Lung (tissue), 12 donors: ENCODE measurements around the gene LRRC37A3. TPM values are rescaled to one million over a fixed set of nuclear protein-coding genes. Genes with fewer than 3 reads are reported as not detected.
"Not testable (repeated sequence)": the region's sequence is repeated elsewhere in the genome, so short reads cannot be mapped to it uniquely, and the experiment has no call there.

Source experiments
- ATAC-seq: fragments of 200-7000 bp; cut with Tn5 transposase; one replicate; pipeline ENCODE4 v1.9.1; 2020; ENCODE audit warnings: moderate number of reproducible peaks; ENCODE audit not compliant: insufficient read depth, low FRiP score
- DNase-seq, 3 donors: peaks; one replicate each; pipeline ENCODE4 v3.0.0-alpha.2; 2013 to 2017
- H3K27ac ChIP-seq, 2 donors: one replicate each; pipeline ENCODE4 v1.5.1; 2013; ENCODE audit warnings: mild to moderate bottlenecking in 2 of 2, moderate library complexity in 2 of 2, control low read depth in 1 of 2, inconsistent platforms in 1 of 2, low read depth in 1 of 2, low read length in 1 of 2
- H3K27me3 ChIP-seq, 3 donors: one replicate each; pipeline ENCODE4 v1.5.1; 2013; ENCODE audit warnings: low read length in 2 of 3; ENCODE audit not compliant: control insufficient read depth in 3 of 3, insufficient read depth in 3 of 3
- H3K36me3 ChIP-seq, 4 donors: one replicate each; pipeline ENCODE4 v1.5.1; 2013; ENCODE audit warnings: low read length in 4 of 4, mild to moderate bottlenecking in 1 of 4, moderate library complexity in 1 of 4; ENCODE audit not compliant: control insufficient read depth in 4 of 4, insufficient read depth in 4 of 4
- H3K4me1 ChIP-seq, 5 donors: one replicate each; pipeline ENCODE4 v1.5.1; 2013; ENCODE audit warnings: low read length in 5 of 5, mild to moderate bottlenecking in 2 of 5, moderate library complexity in 1 of 5; ENCODE audit not compliant: control insufficient read depth in 5 of 5, insufficient read depth in 5 of 5
- H3K4me3 ChIP-seq: one replicate; pipeline ENCODE4 v1.5.1; 2013; ENCODE audit warnings: mild to moderate bottlenecking, control low read depth, moderate library complexity
- H3K9ac ChIP-seq, 2 donors: one replicate each; pipeline ENCODE4 v1.5.1; 2013; ENCODE audit warnings: low read length in 2 of 2, control low read depth in 1 of 2; ENCODE audit not compliant: insufficient read depth in 1 of 2
- H3K9me3 ChIP-seq, 4 donors: one replicate each; pipeline ENCODE4 v1.5.1; 2013; ENCODE audit warnings: low read length in 3 of 4, mild to moderate bottlenecking in 1 of 4, moderate library complexity in 1 of 4; ENCODE audit not compliant: control insufficient read depth in 4 of 4, insufficient read depth in 3 of 4
- WGBS, 2 donors: extraction: QIAGEN DNeasy Blood & Tissue Kit; methylation state at CpG; one replicate each; pipeline ENCODE4 v1.1.7; 2013; 5-methylcytosine and 5-hydroxymethylcytosine counted together
- polyA plus RNA-seq, 2 donors: library from polyadenylated mRNA; stranded (reverse); fragments of 200-250 nt; gene quantifications; one replicate each; pipeline ENCODE4 v1.2.1, GENCODE V29; 2013
- total RNA-seq, 2 donors: library from RNA; depleted of rRNA in 1 of 2; stranded (reverse); fragments of >200 nt in 1 of 2; gene quantifications; one replicate each; pipeline ENCODE4 v1.2.1, GENCODE V29; 2014 to 2021
- TF ChIP-seq, protein P1 (sequence below): IDR thresholded peaks from 2 replicates; pipeline ENCODE4 v1.5.1; 2012; ENCODE audit warnings: mild to moderate bottlenecking; ENCODE audit errors: control extremely low read depth, extremely low read depth
- donor health status: control.
- donor health status: control.
- donor health status: Bipolar disorder and iron deficiency.
- donor health status: healthy.
- donor health status: DM: yes; HTN: yes; CAD: no.

Gene LRRC37A3
- total and polyA plus RNA-seq, 4 donors = 1.1 to 19.7 (median 7.7) TPM

DNA sequence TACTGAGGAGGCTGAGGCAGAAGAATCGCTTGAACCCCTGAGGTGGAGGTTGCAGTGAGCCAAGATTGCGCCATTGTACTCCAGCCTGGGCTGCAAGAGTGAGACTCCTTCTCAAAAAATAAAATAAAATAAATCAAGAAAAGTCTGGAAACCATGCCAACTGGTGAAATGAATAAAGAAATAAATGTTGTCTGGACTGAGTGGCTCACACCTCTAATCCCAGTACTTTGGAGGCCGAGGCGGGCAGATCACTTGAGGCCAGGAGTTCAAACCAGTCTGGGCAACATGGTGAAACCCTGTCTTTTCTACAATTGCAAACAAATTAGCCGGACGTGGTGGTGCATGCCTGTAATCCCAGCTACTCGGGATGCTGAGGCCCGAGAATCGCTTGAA, 744 bp upstream of the LRRC37A3 start:
- no peaks in the 10 kb centered on the region for H3K36me3 ChIP-seq
- TF ChIP-seq, protein P1, sequence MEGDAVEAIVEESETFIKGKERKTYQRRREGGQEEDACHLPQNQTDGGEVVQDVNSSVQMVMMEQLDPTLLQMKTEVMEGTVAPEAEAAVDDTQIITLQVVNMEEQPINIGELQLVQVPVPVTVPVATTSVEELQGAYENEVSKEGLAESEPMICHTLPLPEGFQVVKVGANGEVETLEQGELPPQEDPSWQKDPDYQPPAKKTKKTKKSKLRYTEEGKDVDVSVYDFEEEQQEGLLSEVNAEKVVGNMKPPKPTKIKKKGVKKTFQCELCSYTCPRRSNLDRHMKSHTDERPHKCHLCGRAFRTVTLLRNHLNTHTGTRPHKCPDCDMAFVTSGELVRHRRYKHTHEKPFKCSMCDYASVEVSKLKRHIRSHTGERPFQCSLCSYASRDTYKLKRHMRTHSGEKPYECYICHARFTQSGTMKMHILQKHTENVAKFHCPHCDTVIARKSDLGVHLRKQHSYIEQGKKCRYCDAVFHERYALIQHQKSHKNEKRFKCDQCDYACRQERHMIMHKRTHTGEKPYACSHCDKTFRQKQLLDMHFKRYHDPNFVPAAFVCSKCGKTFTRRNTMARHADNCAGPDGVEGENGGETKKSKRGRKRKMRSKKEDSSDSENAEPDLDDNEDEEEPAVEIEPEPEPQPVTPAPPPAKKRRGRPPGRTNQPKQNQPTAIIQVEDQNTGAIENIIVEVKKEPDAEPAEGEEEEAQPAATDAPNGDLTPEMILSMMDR = no peak
- peak overlapping the region in 1 of 2 donors; percentile 38 for H3K9ac ChIP-seq
- H3K27ac ChIP-seq = peak overlapping the region; percentile 23 to 96
- no peaks in the 10 kb centered on the region for H3K27me3 ChIP-seq
- WGBS, 2 donors = 78 to 83% methylated on average over 9 of the region's 9 CpGs
- ATAC-seq = no peak
- H3K9me3 ChIP-seq = no peaks in the 10 kb centered on the region
- peak in 1 of 3 donors; percentile 47 for DNase-seq
- H3K4me3 ChIP-seq = no peak overlapping the region
- H3K4me1 ChIP-seq = peaks cover 0 to 3% (median 0%) of the 10 kb centered on the region in 5 donors

DNA sequence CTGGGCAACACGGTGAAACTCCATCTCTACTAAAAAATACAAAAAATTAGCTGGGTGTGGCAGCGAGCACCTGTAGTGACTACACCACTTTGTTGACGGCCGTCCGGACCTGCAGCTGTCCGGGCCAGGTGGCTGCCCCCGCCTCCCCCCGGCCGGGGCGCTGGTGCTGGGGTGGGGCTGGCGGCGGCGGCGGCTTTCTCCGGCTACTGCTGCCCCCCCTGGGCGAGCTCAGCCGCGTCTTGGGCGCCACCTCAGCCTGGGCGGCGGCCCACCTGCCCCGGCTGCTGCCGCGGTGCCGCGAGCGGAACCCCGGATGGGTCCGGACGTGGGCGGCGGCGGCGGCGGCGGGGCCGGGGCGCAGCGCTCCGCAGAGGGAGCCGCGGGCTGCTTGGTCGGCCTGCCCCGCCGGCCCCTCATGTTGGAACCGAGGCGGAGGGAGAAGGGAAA, 413 bp downstream of the LRRC37A3 start:
- peak in 2 of 3 donors; percentile 11 to 40 for DNase-seq
- not testable (repeated sequence) for H3K27me3 ChIP-seq, H3K4me1 ChIP-seq, H3K9me3 ChIP-seq, H3K36me3 ChIP-seq
- Histone ChIP-seq H3K4me3 (peak overlapping the region; percentile 52), H3K9ac (peak overlapping the region in 1 of 2 donors; percentile 55), H3K27ac (peak overlapping the region; percentile 85 to 96)
- peak; percentile 63 for ATAC-seq
- 0 to 1% methylated on average over 31 to 47 of the region's 47 CpGs for WGBS, 2 donors

DNA sequence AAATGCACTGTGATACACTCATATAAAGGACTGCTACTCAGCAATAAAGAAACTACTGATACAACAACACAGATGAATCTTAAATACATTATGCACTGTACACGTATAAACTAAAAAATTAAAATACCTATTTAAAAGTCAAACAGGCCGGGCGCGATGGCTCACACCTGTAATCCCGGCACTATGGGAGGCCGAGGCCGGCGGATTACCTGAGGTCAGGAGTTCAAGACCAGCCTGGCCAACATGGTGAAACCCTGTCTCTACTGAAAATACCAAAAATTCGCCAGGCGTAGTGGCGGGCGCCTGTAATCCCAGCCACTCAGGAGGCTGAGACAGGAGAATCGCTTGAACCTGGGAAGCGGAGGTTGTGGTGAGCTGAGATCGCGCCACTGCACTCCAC, 1.7 kb downstream of the LRRC37A3 start:
- H3K27me3 ChIP-seq, H3K27ac ChIP-seq, H3K9ac ChIP-seq, H3K36me3 ChIP-seq, H3K4me1 ChIP-seq, H3K4me3 ChIP-seq, DNase-seq, ATAC-seq, H3K9me3 ChIP-seq: not testable (repeated sequence)
- WGBS, 2 donors = 96 to 98% methylated on average over 13 to 14 of the region's 16 CpGs

DNA sequence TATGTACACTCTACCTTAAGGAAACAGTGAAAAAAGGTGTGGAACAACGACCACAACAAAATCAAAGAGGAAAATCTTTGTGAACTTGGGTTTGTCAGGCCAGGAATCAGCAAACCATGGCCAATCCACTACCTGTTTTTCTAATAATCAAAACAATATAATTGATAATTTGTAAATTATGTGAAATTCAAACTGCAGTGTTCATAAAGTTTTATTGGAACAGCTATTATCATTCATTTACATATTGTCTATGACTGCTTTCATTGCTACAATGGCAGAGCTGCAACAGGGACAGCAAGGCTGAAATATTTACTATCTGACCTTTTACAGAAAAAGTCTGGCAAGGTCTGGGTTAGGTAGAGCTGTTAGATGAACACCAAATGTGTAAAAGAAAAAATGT, 4.0 kb downstream of the LRRC37A3 start:
- 83 to 95% methylated on average over 1 of the region's 1 CpG for WGBS, 2 donors
- H3K9ac ChIP-seq = not testable (repeated sequence)

DNA sequence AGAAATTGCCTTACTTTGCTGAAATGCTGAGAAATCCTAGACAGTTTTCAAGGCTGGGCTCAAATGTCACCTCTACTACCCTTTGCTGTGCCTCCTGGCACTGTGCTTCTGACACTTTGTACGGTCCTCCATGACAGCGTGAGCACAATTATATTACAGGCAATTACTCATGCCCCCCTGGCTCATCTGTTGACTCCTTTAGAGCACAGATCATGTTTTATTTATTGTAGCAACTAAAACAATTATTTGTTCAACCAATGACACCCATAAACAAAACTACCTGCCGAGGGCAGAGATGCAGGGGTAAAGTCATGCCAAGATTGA, 9.1 kb downstream of the LRRC37A3 start:
- not testable (repeated sequence) for H3K36me3 ChIP-seq, ATAC-seq, H3K9me3 ChIP-seq, DNase-seq, H3K9ac ChIP-seq, H3K27ac ChIP-seq, H3K4me1 ChIP-seq, H3K27me3 ChIP-seq, H3K4me3 ChIP-seq
- WGBS, 2 donors = 84 to 92% methylated on average over 1 of the region's 3 CpGs

More for the DNA sequence above, 4.0 kb downstream of the LRRC37A3 start:
- H3K36me3 ChIP-seq, H3K27me3 ChIP-seq, H3K9me3 ChIP-seq, H3K4me1 ChIP-seq, DNase-seq, H3K27ac ChIP-seq, ATAC-seq, H3K4me3 ChIP-seq: not testable (repeated sequence)

DNA sequence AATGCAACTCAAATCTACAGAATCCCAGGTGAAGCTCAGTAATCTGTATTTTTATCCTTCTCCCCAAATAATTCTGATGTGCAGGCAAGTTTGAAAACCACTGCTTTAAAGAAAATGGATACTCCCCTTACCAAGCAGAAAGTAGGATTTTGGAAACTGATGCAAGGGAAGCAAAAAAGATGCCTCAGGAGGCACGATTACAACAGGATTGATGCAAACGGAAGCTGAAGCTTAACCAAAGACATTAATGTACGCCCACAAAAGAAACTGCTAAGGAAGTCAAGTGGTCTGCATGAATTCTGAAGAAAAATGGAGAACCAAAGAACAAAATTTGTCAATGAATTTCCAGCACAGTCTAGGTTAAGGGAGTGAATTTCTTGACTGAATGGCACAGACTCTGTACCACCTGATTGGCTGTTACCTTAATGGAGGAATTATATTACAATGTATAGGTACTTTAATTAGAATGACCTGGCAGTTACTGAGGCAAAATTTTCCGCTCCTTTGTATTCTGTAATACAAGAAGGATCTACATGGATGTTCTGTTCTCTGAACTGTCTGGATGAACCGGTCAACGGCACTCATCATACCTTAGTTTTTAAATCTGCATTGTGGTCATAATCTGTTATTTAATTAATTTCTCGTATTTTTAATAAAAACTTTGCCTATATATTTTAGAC, 9.6 kb downstream of the LRRC37A3 start:
- not testable (repeated sequence) for H3K4me3 ChIP-seq, ATAC-seq, DNase-seq, H3K27ac ChIP-seq, H3K36me3 ChIP-seq, H3K27me3 ChIP-seq, H3K9me3 ChIP-seq, H3K4me1 ChIP-seq, H3K9ac ChIP-seq
- 53 to 80% methylated on average over 6 of the region's 7 CpGs for WGBS, 2 donors

DNA sequence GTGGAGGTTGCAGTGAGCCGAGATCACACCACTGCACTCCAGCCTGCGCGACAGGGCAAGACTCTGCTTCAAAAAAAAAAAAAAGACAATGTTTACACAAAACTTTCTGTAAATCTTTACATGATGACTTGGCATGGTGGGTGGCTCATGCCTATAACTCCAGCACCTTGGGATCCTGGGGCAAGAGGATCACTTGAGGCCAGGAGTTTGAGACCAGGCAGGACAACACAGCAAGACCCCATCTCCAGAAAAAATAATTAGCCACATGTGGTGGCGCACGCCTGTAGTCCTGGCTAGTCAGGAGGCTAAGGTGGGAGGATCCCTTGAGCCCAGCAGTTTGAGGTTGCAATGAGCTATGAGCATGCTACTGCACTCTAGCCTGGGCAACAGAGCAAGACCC, 15.2 kb downstream of the LRRC37A3 start:
- H3K27ac ChIP-seq, H3K36me3 ChIP-seq, H3K27me3 ChIP-seq, H3K9me3 ChIP-seq, DNase-seq, ATAC-seq, H3K9ac ChIP-seq, H3K4me1 ChIP-seq, H3K4me3 ChIP-seq: not testable (repeated sequence)
- WGBS, 2 donors = 96 to 100% methylated on average over 2 of the region's 5 CpGs

DNA sequence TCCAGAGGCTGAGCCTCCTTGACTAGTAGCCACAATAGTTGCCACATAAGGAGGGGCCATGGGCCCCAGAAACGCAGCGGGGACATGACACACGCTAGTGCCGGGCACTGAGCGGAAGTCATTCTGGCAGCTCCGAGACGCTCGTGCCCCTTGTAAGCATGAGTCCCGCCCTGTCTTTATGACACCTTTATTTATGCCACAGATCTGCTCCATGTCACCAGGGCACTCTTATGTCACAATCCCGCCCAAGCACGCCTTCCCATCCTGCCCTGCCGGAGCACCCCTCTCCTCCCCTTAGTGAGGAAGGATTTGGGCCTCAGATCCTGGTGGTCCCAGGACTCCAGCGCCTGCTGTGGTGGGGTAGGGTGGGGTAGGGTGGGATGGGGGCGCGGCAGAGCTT, 22.1 kb downstream of the LRRC37A3 start:
- H3K9ac ChIP-seq, H3K4me3 ChIP-seq, DNase-seq, H3K9me3 ChIP-seq, H3K27me3 ChIP-seq, H3K27ac ChIP-seq, ATAC-seq, H3K36me3 ChIP-seq, H3K4me1 ChIP-seq: not testable (repeated sequence)
- WGBS, 2 donors = 94 to 97% methylated on average over 12 to 15 of the region's 15 CpGs
